ENCODE measurements around the gene TMEM192.
"Not testable (repeated sequence)": the region's sequence is repeated elsewhere in the genome, so short reads cannot be mapped to it uniquely, and the experiment has no call there.

GRCh38 chr4:165125869-165126499, 13.3 kb upstream of the TMEM192 start:
- TF ChIP-seq CTCF (conservative IDR thresholded peaks at IDR 0.05); EZH2 (IDR thresholded peaks at IDR 0.05; ENCODE audit: low read depth): not testable (repeated sequence)
